Suprapubic skin (tissue), 4 donors: ENCODE measurements around the gene SNTA1. TPM values are rescaled to one million over a fixed set of nuclear protein-coding genes. Genes with fewer than 3 reads are reported as not detected.

Source experiments
- DNase-seq, 2 donors: peaks; one replicate each; pipeline ENCODE4 v3.0.0-alpha.2; 2019; ENCODE audit warnings: low spot score in 2 of 2
- H3K27ac ChIP-seq: fragments of 200-600 bp; sonication (generic); one replicate; pipeline ENCODE4 v1.5.1; 2019
- H3K27me3 ChIP-seq: fragments of 200-600 bp; sonication (generic); one replicate; pipeline ENCODE4 v1.5.1; 2019
- H3K36me3 ChIP-seq: fragments of 200-600 bp; sonication (generic); one replicate; pipeline ENCODE4 v1.5.1; 2019
- H3K4me1 ChIP-seq: fragments of 200-600 bp; sonication (generic); one replicate; pipeline ENCODE4 v1.5.1; 2019
- H3K4me3 ChIP-seq: fragments of 200-600 bp; sonication (generic); one replicate; pipeline ENCODE4 v1.5.1; 2019; ENCODE audit warnings: mild to moderate bottlenecking
- H3K9me3 ChIP-seq: fragments of 200-600 bp; sonication (generic); one replicate; pipeline ENCODE4 v1.5.1; 2019
- CTCF ChIP-seq, 2 donors: fragments of 200-600 bp in 1 of 2; fragments of 450-650 bp in 1 of 2; sonication (generic) in 1 of 2; IDR thresholded peaks; one replicate each; pipeline ENCODE4 v1.5.1; 2016 to 2019; ENCODE audit warnings: antibody characterized with exemption in 2 of 2, mild to moderate bottlenecking in 1 of 2, moderate library complexity in 1 of 2
- EP300 ChIP-seq: sonication (generic); formaldehyde crosslinking; IDR thresholded peaks from one replicate; pipeline ENCODE4 v1.6.1; 2017; ENCODE audit warnings: antibody characterized with exemption
- POLR2A ChIP-seq, 2 donors: fragments of 450-650 bp; IDR thresholded peaks; one replicate each; pipeline ENCODE4 v1.6.1; 2017; ENCODE audit warnings: antibody characterized with exemption in 2 of 2, mild to moderate bottlenecking in 2 of 2, moderate library complexity in 2 of 2
- POLR2AphosphoS5 ChIP-seq, 3 donors: sonication (generic); formaldehyde crosslinking; IDR thresholded peaks; one replicate each; pipeline ENCODE4 v1.6.1; 2017; ENCODE audit warnings: antibody characterized with exemption in 3 of 3
- WGBS: methylation state at CpG from one replicate; pipeline ENCODE4 v1.1.5; 2018; 5-methylcytosine and 5-hydroxymethylcytosine counted together
- total RNA-seq, 4 donors: library from RNA; depleted of rRNA; stranded (reverse); fragments of >200 nt; gene quantifications; one replicate each; pipeline ENCODE4 v1.1.0, GENCODE V29; 2016

The SNTA1 gene
- total RNA-seq, 4 donors from 2014 or later: 8.1 to 20.0 (median 14.1) TPM

- TF ChIP-seq POLR2AphosphoS5 (IDR thresholded peaks at IDR 0.05): no peak
- Histone ChIP-seq H3K27me3 (no peaks in the 10 kb centered on the region), H3K4me3 (no peak overlapping the region), H3K4me1 (peaks cover 3% of the 10 kb centered on the region), H3K9me3 (no peaks in the 10 kb centered on the region), H3K27ac (no peak overlapping the region), H3K36me3 (peaks cover 36% of the 10 kb centered on the region)
- no peak for DNase-seq
- 92% methylated on average over 7 of the region's 7 CpGs for WGBS
Measured at GRCh38 chr20:33411711-33412483, 31.7 kb downstream of the SNTA1 start.

GRCh38 chr20:33411242-33411641 is 32.3 kb downstream of the SNTA1 start:
- Histone ChIP-seq H3K36me3 (peaks cover 38% of the 10 kb centered on the region), H3K4me3 (no peak overlapping the region), H3K27ac (no peak overlapping the region), H3K27me3 (no peaks in the 10 kb centered on the region), H3K9me3 (no peaks in the 10 kb centered on the region), H3K4me1 (peaks cover 3% of the 10 kb centered on the region)
- no peak for DNase-seq
- TF ChIP-seq EP300: no peak
- TF ChIP-seq POLR2A (IDR thresholded peaks at IDR 0.05): no peak
- no peak for TF ChIP-seq CTCF (IDR thresholded peaks at IDR 0.05)
- no peak for TF ChIP-seq POLR2AphosphoS5 (IDR thresholded peaks at IDR 0.05)
- 89% methylated on average over 7 of the region's 7 CpGs for WGBS

GRCh38 chr20:33410081-33410742 is 33.4 kb downstream of the SNTA1 start:
- no peak for DNase-seq
- peaks cover 38% of the 10 kb centered on the region for H3K36me3 ChIP-seq
- no peaks in the 10 kb centered on the region for H3K27me3 ChIP-seq
- peaks cover 3% of the 10 kb centered on the region for H3K4me1 ChIP-seq
- H3K4me3 ChIP-seq: no peak overlapping the region
- no peaks in the 10 kb centered on the region for H3K9me3 ChIP-seq
- no peak overlapping the region for H3K27ac ChIP-seq
- 87% methylated on average over 2 of the region's 15 CpGs for whole genome bisulfite sequencing
- TF ChIP-seq CTCF (IDR thresholded peaks at IDR 0.05) (no peak), POLR2AphosphoS5 (IDR thresholded peaks at IDR 0.05) (no peak), EP300 (no peak), POLR2A (IDR thresholded peaks at IDR 0.05) (no peak)

DNA sequence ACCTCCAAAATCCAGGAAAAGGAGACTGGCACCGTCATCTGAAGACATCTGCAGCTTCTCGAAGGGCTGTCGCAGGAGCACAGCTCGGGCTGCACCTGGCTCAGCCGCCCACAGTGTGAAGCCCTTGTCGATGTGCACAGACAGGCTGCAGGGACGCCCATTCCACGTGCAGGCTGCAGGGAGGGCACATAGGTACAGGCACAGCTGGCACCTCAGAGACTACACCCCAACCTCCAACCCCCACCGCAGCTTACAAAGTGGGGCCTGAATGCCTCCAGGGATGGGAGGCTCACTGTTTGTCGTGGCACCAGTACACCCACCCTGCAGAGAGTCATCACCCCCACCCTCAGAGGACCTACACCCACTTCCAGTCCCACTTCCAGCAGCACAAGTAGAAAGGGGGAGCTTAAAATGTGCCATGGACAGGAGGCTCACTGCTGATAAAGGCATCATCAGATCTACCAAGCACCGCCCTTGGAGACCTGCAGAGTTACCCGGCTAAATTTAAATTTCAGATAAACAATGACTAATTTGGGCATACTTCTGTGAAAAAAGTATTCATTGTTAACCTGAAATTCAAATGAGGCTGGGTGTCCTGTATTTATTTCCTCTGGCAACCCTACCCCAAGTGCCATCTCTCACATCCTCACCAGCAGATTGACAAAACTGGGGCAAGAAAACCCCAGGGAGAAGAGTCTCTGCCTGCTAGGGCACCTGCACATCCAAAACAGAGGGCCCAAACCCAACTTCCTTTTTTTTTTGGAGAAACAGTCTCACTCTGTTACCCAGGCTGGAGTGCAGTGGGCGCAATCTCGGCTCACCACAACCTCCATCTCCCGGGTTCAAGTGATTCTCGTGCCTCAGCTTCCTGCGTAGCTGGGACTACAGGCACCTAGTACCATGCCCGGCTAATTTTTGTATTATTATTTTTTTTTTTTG is 34.6 kb downstream of the SNTA1 start:
- WGBS: 71% methylated on average over 17 of the region's 18 CpGs
- H3K36me3 ChIP-seq: peaks cover 38% of the 10 kb centered on the region
- TF ChIP-seq EP300 (no peak), CTCF (IDR thresholded peaks at IDR 0.05) (no peak), POLR2A (IDR thresholded peaks at IDR 0.05) (no peak), POLR2AphosphoS5 (IDR thresholded peaks at IDR 0.05) (no peak)
- H3K27ac ChIP-seq: no peak overlapping the region
- peaks cover 3% of the 10 kb centered on the region for H3K4me1 ChIP-seq
- H3K4me3 ChIP-seq: no peak overlapping the region
- H3K27me3 ChIP-seq: no peaks in the 10 kb centered on the region
- H3K9me3 ChIP-seq: no peaks in the 10 kb centered on the region
- DNase-seq: no peak

DNA sequence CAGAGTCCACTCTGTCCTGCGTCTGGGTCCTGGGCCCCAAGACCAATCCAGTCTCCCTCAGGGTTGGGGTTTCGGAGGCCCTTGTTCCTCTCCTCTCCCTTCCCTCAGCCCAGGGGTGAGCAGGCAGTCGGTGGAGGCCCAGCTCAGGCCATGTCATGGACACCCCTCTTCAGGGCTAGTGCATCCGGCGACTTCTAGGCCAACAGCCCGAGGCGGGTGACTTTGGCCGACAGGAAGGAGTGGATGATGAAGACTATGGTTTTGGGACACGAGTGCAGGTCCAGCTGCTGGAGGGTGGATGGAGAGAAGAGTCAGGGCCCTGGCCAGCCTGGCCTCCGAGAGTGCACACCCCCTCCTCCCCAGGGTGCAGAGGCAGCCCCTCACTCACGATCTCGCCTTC is 35.2 kb downstream of the SNTA1 start:
- no peak for DNase-seq
- H3K27ac ChIP-seq: no peak overlapping the region
- TF ChIP-seq POLR2A (IDR thresholded peaks at IDR 0.05): no peak
- TF ChIP-seq POLR2AphosphoS5 (IDR thresholded peaks at IDR 0.05): no peak
- TF ChIP-seq EP300: no peak
- TF ChIP-seq CTCF (IDR thresholded peaks at IDR 0.05): no peak
- H3K4me1 ChIP-seq: peaks cover 3% of the 10 kb centered on the region
- peaks cover 38% of the 10 kb centered on the region for H3K36me3 ChIP-seq
- no peak overlapping the region for H3K4me3 ChIP-seq
- WGBS: 98% methylated on average over 8 of the region's 12 CpGs
- no peaks in the 10 kb centered on the region for H3K9me3 ChIP-seq
- no peaks in the 10 kb centered on the region for H3K27me3 ChIP-seq
